ENCODE results near the gene PODN.

The PODN gene

GRCh38 chr1:53061859-53062707 is at the start of gene PODN:
Gene PODN (plus strand): TSS chr1:53062213. CDS start chr1:53069856, 7,643 bp downstream.
- DNase-seq: peak; percentile 77

GRCh38 chr1:53014791-53015507 is 47.1 kb upstream of the PODN start:
- peak; percentile 85 for DNase-seq

GRCh38 chr1:53015508-53015860 is 46.5 kb upstream of the PODN start:
- no peak for DNase-seq

- no peak for DNase-seq
Observed at GRCh38 chr1:53016705-53017104, 45.3 kb upstream of the PODN start.

- DNase-seq: no peak
Observed at GRCh38 chr1:53020588-53020987, 41.4 kb upstream of the PODN start.

GRCh38 chr1:53022179-53022578 is 39.8 kb upstream of the PODN start:
- no peak for DNase-seq

- no peak for DNase-seq
Observed at GRCh38 chr1:53023546-53023945, 38.5 kb upstream of the PODN start.

- no peak for DNase-seq
Observed at GRCh38 chr1:53024117-53024516, 37.9 kb upstream of the PODN start.

- peak; percentile 22 for DNase-seq
Observed at GRCh38 chr1:53025034-53025768, 36.8 kb upstream of the PODN start.

- DNase-seq: no peak
Observed at GRCh38 chr1:53025769-53026112, 36.3 kb upstream of the PODN start.

- DNase-seq: no peak
Observed at GRCh38 chr1:53026254-53026653, 35.8 kb upstream of the PODN start.

- no peak for DNase-seq
Observed at GRCh38 chr1:53031732-53032131, 30.3 kb upstream of the PODN start.

- DNase-seq: no peak
Observed at GRCh38 chr1:53037159-53037558, 24.9 kb upstream of the PODN start.

GRCh38 chr1:53038566-53038965 is 23.4 kb upstream of the PODN start:
- peak; percentile 61 for DNase-seq

GRCh38 chr1:53043271-53043670 is 18.7 kb upstream of the PODN start:
- DNase-seq: no peak

- no peak for DNase-seq
Observed at GRCh38 chr1:53044926-53045325, 17.1 kb upstream of the PODN start.

- no peak for DNase-seq
Observed at GRCh38 chr1:53046930-53047329, 15.1 kb upstream of the PODN start.

- no peak for DNase-seq
Observed at GRCh38 chr1:53047737-53048736, 14.0 kb upstream of the PODN start.

- DNase-seq: peak; percentile 47
Observed at GRCh38 chr1:53048960-53049573, 12.9 kb upstream of the PODN start.

- no peak for DNase-seq
Observed at GRCh38 chr1:53049574-53049967, 12.4 kb upstream of the PODN start.

- no peak for DNase-seq
Observed at GRCh38 chr1:53050310-53050709, 11.7 kb upstream of the PODN start.

- no peak for DNase-seq
Observed at GRCh38 chr1:53051676-53052075, 10.3 kb upstream of the PODN start.
